ENCODE measurements around the gene HMGCLL1.

HMGCLL1 gene

DNA sequence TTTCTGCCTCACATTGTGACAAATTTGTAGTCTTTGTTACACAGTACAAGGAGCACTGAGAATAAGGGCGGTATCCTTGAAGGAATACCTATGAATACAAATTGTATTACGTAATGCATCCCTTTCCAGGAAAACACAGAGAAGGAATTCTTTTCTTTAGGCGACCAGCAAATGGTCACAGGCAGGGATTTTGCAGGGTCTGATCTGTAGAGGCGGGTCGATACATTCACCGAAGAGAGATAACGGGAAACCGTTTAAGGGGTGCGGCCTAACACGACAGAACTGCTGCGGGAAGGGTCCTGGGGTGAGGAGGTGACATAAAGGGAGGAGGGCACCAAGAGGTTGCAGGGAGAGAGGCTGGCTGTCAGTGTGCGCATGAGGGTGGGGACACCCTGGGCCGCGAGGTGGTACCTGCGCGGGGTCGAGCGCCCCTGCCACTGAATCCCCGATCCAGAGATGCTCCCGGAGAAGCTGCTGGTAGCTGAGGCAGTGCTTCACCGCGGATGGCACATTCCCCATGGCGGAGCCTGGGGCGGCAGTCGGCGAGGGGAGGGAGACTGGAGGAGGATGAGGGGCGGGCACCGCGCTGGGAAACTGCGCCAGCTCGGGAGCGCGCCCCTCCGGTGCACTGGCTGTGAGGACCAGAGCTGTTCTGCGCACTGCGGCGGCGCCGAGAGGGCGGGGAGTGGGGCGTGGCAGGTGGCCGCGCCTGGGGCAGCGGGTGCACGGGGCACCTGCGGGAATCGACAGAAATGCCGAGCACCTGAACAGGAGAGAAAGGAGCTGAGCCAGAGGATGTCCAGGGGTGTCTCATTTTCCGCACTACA lies at the start of gene HMGCLL1:
TSS of gene HMGCLL1 (minus strand) at position 656 of the 827 bp plus-strand sequence. CDS start at position 519, 137 bp downstream.
- DNase-seq = no peak

DNA sequence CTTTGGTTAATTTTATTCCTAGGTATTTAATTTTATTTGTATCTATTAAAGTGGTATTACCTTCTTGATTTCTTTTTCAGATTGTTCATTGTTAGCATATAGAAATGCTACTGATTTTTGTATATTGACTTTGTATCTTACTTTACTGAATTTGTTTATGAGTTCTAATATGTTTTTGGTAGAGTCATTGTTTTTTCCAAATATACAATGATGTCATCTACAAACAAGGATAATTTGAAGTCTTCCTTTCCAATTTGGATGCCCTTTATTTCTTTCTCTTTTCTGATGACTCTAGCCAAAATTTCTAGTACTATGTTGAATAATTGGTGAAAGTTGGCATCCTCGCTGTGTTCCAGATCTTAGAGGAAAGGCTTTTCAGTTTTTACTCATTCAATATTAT lies 43.0 kb upstream of the HMGCLL1 start:
- DNase-seq = no peak

GRCh38 chr6:55621244-55621643 lies 42.3 kb upstream of the HMGCLL1 start:
- DNase-seq = no peak

DNA sequence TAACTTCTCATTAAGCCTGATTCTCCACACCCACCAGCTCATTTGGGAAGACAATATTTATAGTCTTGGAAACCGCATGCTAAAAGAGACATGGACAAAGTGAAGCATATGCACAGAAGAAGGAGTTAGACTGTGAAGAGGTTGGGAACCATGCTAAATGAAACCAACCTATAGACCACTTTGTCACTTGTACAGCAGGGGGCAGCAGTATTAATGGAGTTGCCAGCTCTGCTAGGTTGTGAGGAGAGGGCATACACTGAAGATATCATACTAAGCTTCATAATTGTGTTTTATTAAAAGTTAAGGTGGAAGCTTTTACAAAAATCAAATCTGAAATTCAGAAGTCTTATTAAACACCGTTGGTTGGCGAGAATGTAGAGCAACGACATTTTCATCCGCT lies 38.3 kb upstream of the HMGCLL1 start:
- no peak for DNase-seq

DNA sequence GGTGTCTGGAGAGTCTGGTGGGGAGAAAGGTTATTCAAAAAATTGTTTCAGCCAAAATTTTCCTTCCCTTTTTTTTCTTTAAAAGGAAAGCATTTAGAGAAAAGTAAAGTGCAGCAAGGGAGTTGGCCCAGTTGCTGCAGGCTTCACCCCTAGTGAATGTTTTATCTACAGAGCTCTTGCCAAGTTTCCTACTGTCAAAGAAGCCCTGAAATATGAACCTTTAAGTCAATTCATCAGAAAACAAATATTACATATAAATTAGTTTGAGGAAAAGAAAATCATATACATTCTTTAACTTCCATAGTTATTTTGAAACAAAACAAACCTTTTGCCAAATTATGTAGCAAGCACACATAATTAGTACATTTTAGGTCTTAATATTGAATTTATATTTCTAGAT lies 25.0 kb upstream of the HMGCLL1 start:
- no peak for DNase-seq

GRCh38 chr6:55601120-55601519 lies 22.1 kb upstream of the HMGCLL1 start:
- DNase-seq = no peak

GRCh38 chr6:55594442-55594841 lies 15.4 kb upstream of the HMGCLL1 start:
- no peak for DNase-seq

DNA sequence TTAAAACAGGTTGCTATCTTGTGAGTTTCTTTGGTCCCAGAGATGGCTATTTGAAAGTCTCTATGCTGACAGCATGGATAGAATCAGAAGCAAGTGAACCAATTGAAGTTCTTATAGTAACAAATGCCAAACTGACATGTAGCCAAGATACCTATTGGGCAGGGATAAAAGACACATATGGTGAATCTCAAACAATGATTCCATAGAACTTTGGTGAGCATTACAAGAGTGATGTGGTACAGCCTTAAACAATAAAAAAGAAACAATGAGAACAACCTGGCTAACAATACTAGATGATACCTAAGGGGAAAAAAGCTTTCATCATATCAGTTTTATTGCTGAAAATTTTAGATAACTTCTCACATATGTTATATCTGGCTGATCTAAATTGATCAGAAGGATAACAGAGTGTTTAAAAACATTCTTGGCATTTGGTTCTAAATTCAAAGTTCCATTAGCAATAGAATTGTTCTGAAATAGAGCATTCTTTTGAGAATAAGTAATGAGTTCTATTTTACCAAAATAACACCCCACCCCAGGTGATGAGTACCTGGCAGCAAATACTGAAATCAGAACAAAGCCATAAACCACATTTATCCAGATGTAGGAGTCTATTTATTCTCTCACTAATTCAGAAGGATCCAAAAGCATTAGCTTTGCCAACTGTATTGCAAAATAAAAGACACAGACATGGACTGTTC lies 5.8 kb upstream of the HMGCLL1 start:
- DNase-seq = no peak

- DNase-seq = no peak
These were observed 2.2 kb downstream of the HMGCLL1 start for GRCh38 chr6:55576811-55577210.

- DNase-seq = no peak
These were observed 4.4 kb downstream of the HMGCLL1 start for GRCh38 chr6:55574556-55574955.

GRCh38 chr6:55569638-55570037 lies 9.4 kb downstream of the HMGCLL1 start:
- no peak for DNase-seq

- no peak for DNase-seq
These were observed 10.1 kb downstream of the HMGCLL1 start for GRCh38 chr6:55568808-55569439.

- no peak for DNase-seq
These were observed 11.4 kb downstream of the HMGCLL1 start for GRCh38 chr6:55567558-55567957.

- no peak for DNase-seq
These were observed 12.8 kb downstream of the HMGCLL1 start for GRCh38 chr6:55566036-55566710.

GRCh38 chr6:55562318-55562717 lies 16.7 kb downstream of the HMGCLL1 start:
- no peak for DNase-seq

- DNase-seq = no peak
These were observed 18.6 kb downstream of the HMGCLL1 start for GRCh38 chr6:55560290-55560885.

DNA sequence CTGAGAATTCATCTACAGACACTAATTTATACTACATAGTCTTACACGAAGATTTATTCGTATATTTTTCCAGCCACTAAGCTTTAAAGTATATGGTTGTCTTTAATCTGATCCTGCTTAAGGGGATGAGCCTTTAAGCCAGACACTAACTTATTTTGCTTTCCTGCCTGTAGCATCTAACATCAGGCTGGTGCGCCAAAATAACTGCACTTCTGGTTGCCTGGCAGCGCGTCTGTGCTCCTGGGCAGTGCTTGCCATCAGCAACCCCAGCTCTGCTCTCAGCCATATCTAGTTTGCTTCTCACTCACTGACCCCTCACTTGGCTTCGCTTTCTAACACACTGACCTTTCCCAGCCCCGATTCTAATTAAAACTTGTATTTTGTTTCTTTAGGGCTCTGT lies 21.8 kb downstream of the HMGCLL1 start:
- DNase-seq = no peak

DNA sequence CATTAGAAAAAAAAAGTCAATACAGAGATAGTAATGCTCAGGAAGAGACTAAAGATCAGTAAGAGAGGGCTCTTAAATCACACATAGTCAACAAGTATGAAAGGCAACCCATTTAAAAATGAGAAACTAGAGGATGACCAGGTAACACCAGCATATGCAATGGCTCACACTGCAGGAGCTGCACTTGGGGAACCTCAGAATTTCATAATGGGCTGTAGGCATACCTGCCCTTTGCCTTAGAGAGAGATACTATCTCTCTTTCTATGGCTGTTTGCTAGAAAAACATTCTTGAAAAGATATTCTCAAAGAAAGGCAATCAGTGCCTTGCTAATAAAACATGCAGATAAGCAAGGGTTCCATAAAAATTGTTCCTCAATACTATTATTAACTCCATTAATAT lies 33.2 kb downstream of the HMGCLL1 start:
- DNase-seq = no peak

DNA sequence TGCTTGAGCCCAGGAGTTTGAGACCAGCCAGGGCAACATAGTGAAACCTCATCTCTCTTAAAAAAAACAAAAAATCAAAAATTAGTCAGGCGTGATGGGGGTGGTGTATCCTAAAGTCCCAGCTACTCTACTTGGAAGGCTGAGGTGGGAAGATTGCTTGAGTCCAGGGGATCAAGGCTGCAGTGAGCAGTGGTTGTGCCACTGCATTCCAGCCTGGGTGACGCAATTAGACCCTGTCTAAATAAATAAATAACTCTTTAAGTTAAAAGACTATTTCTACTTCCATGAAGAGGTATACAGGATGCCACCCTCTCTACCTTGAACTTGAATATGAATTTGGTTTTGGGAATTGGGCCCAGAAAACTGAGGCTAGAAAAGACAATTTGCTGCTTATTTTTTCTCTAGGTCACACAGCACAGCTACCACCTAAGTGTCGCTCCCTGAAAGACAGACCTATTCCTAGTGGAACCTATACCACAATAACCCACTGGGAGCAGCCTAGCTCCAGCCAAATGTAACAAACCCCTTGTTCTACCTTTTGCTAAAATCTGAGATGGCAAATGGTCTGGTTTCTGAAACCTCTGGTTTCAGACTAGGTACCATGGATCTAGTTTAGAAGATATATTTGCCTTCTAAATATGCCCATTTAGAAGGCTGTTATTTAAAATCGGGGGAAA lies 35.2 kb downstream of the HMGCLL1 start:
- DNase-seq = no peak

- DNase-seq = no peak
These were observed 38.0 kb downstream of the HMGCLL1 start for GRCh38 chr6:55541024-55541423.

- DNase-seq = no peak
These were observed 42.5 kb downstream of the HMGCLL1 start for GRCh38 chr6:55536391-55536956.

DNA sequence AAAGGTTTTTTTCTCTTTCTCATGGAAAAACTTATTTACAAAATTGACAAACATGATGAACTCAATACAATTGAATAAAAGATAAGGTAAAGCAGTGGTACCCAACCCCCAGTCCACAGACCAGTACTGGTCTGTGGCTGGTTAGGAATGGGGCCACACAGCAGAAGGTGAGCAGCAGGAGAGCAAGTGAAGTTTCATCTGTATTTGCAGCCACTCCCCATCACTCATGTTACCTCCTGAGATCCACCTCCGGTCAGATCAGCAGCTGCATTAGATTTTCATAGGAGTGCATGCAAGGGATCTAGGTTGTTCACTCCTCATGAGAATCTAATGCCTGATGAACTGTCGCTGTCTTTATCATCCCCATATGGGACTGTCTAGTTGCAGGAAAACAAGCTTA lies 47.5 kb downstream of the HMGCLL1 start:
- no peak for DNase-seq

Measured in activated CD4-positive, alpha-beta T cell treated with anti-CD3 and anti-CD28 coated beads, Interleukin-2, amount 50 U/mL, for 1 hour (primary cell).